OCI-LY1 (cell line): ENCODE data around the gene ITGAV.

Source experiments
- H2AFZ ChIP-seq: fragments of 200-600 bp; sonication (generic), shearing (Covaris generic); 2 replicates; pipeline ENCODE4 v1.6.0; 2014; ENCODE audit warnings: antibody characterized with exemption, mild to moderate bottlenecking, low read length
- H3F3A ChIP-seq: fragments of 200-600 bp; sonication (generic), shearing (Covaris generic); 2 replicates; pipeline ENCODE4 v1.6.0; 2014; ENCODE audit warnings: mild to moderate bottlenecking, antibody characterized with exemption, low read length, moderate library complexity; ENCODE audit not compliant: insufficient read depth
- H3K27ac ChIP-seq: fragments of 200-600 bp; sonication (generic); 2 replicates; pipeline ENCODE4 v1.5.1; 2014; ENCODE audit warnings: low read length, mixed run types, mild to moderate bottlenecking, low read depth; ENCODE audit not compliant: poor library complexity, severe bottlenecking
- H3K27me3 ChIP-seq: fragments of 200-600 bp; sonication (generic); 2 replicates; pipeline ENCODE4 v1.6.0; 2014; ENCODE audit warnings: antibody characterized with exemption, mild to moderate bottlenecking, low read length, moderate library complexity; ENCODE audit not compliant: insufficient read depth
- H3K36me3 ChIP-seq: fragments of 200-600 bp; sonication (generic); 2 replicates; pipeline ENCODE4 v1.6.1; 2014; ENCODE audit warnings: mild to moderate bottlenecking, antibody characterized with exemption, low read length, moderate library complexity, mixed read lengths; ENCODE audit not compliant: insufficient read depth
- H3K4me1 ChIP-seq: fragments of 200-600 bp; sonication (generic); 2 replicates; pipeline ENCODE4 v1.5.1; 2014; ENCODE audit warnings: mild to moderate bottlenecking, low read length, moderate library complexity; ENCODE audit not compliant: insufficient read depth, severe bottlenecking
- H3K4me2 ChIP-seq: fragments of 200-600 bp; sonication (generic), shearing (Covaris generic); 2 replicates; pipeline ENCODE4 v1.6.1; 2014; ENCODE audit warnings: low read length
- H3K4me3 ChIP-seq: fragments of 200-600 bp; sonication (generic); 2 replicates; pipeline ENCODE4 v1.5.1; 2014; ENCODE audit warnings: low read length, low read depth, mild to moderate bottlenecking, mixed read lengths; ENCODE audit not compliant: poor library complexity, severe bottlenecking
- H3K79me2 ChIP-seq: fragments of 200-600 bp; shearing (Covaris generic); 2 replicates; pipeline ENCODE4 v1.6.1; 2016; ENCODE audit warnings: mixed run types, low read length, mixed read lengths; ENCODE audit not compliant: insufficient read depth
- H3K9ac ChIP-seq: fragments of 200-600 bp; sonication (generic), shearing (Covaris generic); 2 replicates; pipeline ENCODE4 v1.6.1; 2014; ENCODE audit warnings: mild to moderate bottlenecking, low read length, mixed read lengths
- H3K9me2 ChIP-seq: fragments of 200-600 bp; sonication (generic), shearing (Covaris generic); 2 replicates; pipeline ENCODE4 v1.6.1; 2014; ENCODE audit warnings: low read depth, mild to moderate bottlenecking, low read length, mixed read lengths
- H3K9me3 ChIP-seq: fragments of 200-600 bp; shearing (Covaris generic); 2 replicates; pipeline ENCODE4 v1.6.1; 2014; ENCODE audit warnings: low read length, mixed read lengths
- H4K20me1 ChIP-seq: fragments of 200-600 bp; sonication (generic), shearing (Covaris generic); 2 replicates; pipeline ENCODE4 v1.6.0; 2016; ENCODE audit warnings: mild to moderate bottlenecking, low read length; ENCODE audit not compliant: insufficient read depth
- EZH2 ChIP-seq: fragments of 200-600 bp; sonication (generic), shearing (Covaris generic); IDR thresholded peaks from 2 replicates; pipeline ENCODE4 v1.8.0; 2017; ENCODE audit warnings: borderline replicate concordance, mixed run types, mild to moderate bottlenecking, antibody characterized with exemption, low read length, moderate library complexity, mixed read lengths
- TF ChIP-seq, protein P1 (sequence below): fragments of 200-600 bp; sonication (generic), shearing (Covaris generic); IDR thresholded peaks from 2 replicates; pipeline ENCODE4 v1.5.1; 2017; ENCODE audit warnings: mild to moderate bottlenecking, antibody characterized with exemption, low read length, moderate library complexity, mixed read lengths

Gene ITGAV

DNA sequence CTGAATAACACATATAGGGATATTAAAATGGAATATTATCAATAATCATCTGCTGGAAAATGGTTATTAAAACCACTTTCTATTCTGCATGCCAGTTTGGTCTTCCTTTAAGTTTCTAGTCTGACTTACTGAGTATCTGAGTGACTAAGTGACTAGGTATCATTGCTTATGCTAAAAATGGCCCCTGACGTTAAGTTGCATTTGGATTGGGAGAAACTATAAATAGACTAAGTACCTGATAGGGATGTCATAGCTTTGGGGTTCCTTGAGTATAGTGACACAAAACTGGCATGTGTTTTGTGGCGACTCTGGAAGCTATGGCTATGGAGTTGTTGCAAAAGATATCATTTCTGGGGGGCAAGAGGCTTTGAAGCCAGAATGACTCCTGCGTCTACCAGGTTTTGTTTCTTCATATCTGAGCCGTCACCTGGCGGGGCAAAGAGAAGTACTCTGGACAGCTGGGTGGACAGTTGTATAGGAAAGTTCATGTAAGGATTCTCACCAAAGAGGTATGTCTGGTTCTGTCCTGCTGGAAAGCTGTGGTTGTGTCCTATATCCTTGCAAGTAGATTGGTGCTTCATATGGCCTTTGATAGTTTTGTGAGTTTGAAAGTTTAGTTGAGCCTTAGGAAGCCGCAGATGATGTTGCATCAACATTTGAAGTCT lies 17.9 kb downstream of the ITGAV start:
- Histone ChIP-seq H3K27me3 (no peaks in the 10 kb centered on the region), H3K27ac (no peak overlapping the region), H3K4me3 (no peak overlapping the region), H3K36me3 (no peaks in the 10 kb centered on the region), H3F3A (no peaks in the 10 kb centered on the region), H3K9me2 (no peaks in the 10 kb centered on the region), H3K79me2 (no peaks in the 10 kb centered on the region), H3K4me1 (no peaks in the 10 kb centered on the region), H2AFZ (no peak overlapping the region), H3K9ac (no peak overlapping the region), H3K9me3 (no peaks in the 10 kb centered on the region), H3K4me2 (no peak overlapping the region), H4K20me1 (no peaks in the 10 kb centered on the region)
- TF ChIP-seq, protein P1, sequence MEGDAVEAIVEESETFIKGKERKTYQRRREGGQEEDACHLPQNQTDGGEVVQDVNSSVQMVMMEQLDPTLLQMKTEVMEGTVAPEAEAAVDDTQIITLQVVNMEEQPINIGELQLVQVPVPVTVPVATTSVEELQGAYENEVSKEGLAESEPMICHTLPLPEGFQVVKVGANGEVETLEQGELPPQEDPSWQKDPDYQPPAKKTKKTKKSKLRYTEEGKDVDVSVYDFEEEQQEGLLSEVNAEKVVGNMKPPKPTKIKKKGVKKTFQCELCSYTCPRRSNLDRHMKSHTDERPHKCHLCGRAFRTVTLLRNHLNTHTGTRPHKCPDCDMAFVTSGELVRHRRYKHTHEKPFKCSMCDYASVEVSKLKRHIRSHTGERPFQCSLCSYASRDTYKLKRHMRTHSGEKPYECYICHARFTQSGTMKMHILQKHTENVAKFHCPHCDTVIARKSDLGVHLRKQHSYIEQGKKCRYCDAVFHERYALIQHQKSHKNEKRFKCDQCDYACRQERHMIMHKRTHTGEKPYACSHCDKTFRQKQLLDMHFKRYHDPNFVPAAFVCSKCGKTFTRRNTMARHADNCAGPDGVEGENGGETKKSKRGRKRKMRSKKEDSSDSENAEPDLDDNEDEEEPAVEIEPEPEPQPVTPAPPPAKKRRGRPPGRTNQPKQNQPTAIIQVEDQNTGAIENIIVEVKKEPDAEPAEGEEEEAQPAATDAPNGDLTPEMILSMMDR: no peak
- TF ChIP-seq EZH2: no peak

DNA sequence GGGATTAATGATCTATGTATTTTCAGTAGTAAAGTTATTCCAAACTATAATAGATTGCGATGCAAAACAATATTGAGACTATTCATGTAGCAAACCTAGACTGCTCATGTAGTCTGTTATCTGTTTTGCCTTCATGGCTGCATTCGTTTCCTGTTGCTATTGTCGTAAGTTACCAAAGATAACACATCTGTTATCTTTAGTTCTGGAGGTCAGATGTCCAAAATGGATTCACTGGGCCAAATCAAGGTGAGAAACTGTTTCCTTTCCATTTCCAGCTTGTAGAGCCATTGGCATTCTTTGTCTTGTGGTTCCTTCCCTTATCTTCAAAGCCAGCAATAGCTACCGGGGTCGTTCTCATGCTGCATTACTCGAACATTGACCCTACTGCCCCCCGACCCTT lies 20.9 kb downstream of the ITGAV start:
- Histone ChIP-seq H3K4me2 (no peak overlapping the region), H3K9me2 (no peaks in the 10 kb centered on the region), H3K9me3 (no peaks in the 10 kb centered on the region), H3K79me2 (no peaks in the 10 kb centered on the region), H3K27ac (no peak overlapping the region), H2AFZ (no peak overlapping the region), H3K27me3 (no peaks in the 10 kb centered on the region), H3K9ac (no peak overlapping the region), H3K4me3 (no peak overlapping the region), H4K20me1 (no peaks in the 10 kb centered on the region), H3K4me1 (no peaks in the 10 kb centered on the region), H3K36me3 (no peaks in the 10 kb centered on the region), H3F3A (no peaks in the 10 kb centered on the region)
- TF ChIP-seq, protein P1: no peak
- no peak for TF ChIP-seq EZH2

DNA sequence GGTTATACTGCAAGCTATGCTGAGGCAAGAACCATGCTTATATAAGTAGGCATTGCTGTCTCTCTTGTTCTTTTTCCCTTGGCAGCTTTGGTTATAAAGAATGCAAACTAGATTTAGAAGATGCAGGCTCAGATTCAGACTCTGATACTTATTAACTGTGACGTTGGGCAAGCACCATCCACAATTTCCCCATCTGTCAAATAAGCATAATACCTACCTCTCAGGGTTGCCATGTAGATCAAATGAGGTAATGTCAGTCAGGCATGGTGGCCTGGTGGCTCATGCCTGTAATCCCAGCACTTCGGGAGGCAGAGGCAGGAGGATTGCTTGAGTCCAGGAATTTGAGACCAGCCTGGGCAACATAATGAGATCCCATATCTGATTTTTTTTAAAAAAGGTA lies 21.7 kb downstream of the ITGAV start:
- Histone ChIP-seq H3K27ac (no peak overlapping the region), H3K4me1 (no peaks in the 10 kb centered on the region), H3K27me3 (no peaks in the 10 kb centered on the region), H3K36me3 (no peaks in the 10 kb centered on the region), H3K4me3 (no peak overlapping the region), H3F3A (no peaks in the 10 kb centered on the region), H3K4me2 (no peak overlapping the region), H4K20me1 (no peaks in the 10 kb centered on the region), H3K9ac (no peak overlapping the region), H3K9me3 (no peaks in the 10 kb centered on the region), H3K79me2 (no peaks in the 10 kb centered on the region), H3K9me2 (no peaks in the 10 kb centered on the region), H2AFZ (no peak overlapping the region)
- TF ChIP-seq EZH2: no peak
- TF ChIP-seq, protein P1: no peak
